ENCODE measurements around the gene FADS3. TPM values are rescaled to one million over a fixed set of nuclear protein-coding genes. Genes with fewer than 3 reads are reported as not detected.
A peak's percentile ranks its signal among the peaks of the same experiment; 100 is the strongest.

FADS3 gene
- total RNA-seq, 4 donors from 2014 or later: 135 to 327 (median 205) TPM

GRCh38 chr11:61913699-61914395 is 22.5 kb upstream of the FADS3 start:
- no peaks in the 10 kb centered on the region for H3K27me3 ChIP-seq
- no peaks in the 10 kb centered on the region for H3K9me3 ChIP-seq
- WGBS, 2 donors: 79% methylated on average over 7 to 8 of the region's 8 CpGs
- peak overlapping the region in 1 of 4 donors; percentile 95 for H3K27ac ChIP-seq
- no peak for TF ChIP-seq POLR2A (IDR thresholded peaks at IDR 0.05)
- H3K4me3 ChIP-seq: no peak overlapping the region
- peaks cover 0 to 83% (median 44%) of the 10 kb centered on the region in 4 donors for H3K4me1 ChIP-seq
- DNase-seq (ENCODE audit: low spot score in 2 of 2): no peak
- no peaks in the 10 kb centered on the region for H3K36me3 ChIP-seq

DNA sequence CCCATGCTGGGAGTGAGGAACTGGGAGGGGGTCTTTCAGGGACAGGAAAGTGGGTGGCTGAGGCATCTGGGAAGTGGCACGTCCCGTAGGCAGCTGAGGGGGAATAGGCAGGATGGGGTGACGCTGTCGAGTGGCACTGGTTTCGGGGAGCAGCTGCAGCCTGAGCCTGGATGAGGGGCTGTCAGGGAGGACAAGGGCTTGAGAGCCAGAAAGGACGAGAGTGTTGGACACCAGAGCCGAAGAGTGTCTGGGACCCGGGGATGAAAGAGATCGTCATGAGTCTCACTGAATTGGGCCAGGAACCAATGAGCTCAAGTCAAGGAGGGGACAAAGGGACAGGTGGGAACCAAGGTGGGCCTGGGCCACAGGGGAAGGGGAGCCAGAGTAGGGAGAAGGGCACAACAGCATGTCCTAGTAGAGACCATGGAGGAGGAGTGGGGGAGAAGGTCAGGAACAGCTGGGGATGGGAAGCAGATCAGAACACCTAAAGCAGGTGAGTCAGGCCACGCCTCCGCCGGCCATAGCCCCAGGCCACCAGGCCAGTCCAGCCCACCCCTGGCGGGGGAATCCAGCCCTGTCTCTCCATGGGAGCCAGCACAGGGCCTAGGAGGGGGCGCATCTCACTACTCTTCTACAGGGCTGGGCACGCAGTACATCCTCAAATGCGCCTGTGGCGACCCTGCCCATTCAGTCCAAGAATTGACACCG is 21.8 kb upstream of the FADS3 start:
- H3K4me3 ChIP-seq: no peak overlapping the region
- H3K9me3 ChIP-seq: no peaks in the 10 kb centered on the region
- no peaks in the 10 kb centered on the region for H3K36me3 ChIP-seq
- no peak for TF ChIP-seq POLR2A (IDR thresholded peaks at IDR 0.05)
- TF ChIP-seq, protein P1, sequence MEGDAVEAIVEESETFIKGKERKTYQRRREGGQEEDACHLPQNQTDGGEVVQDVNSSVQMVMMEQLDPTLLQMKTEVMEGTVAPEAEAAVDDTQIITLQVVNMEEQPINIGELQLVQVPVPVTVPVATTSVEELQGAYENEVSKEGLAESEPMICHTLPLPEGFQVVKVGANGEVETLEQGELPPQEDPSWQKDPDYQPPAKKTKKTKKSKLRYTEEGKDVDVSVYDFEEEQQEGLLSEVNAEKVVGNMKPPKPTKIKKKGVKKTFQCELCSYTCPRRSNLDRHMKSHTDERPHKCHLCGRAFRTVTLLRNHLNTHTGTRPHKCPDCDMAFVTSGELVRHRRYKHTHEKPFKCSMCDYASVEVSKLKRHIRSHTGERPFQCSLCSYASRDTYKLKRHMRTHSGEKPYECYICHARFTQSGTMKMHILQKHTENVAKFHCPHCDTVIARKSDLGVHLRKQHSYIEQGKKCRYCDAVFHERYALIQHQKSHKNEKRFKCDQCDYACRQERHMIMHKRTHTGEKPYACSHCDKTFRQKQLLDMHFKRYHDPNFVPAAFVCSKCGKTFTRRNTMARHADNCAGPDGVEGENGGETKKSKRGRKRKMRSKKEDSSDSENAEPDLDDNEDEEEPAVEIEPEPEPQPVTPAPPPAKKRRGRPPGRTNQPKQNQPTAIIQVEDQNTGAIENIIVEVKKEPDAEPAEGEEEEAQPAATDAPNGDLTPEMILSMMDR (IDR thresholded peaks at IDR 0.05): no peak
- TF ChIP-seq EP300 (IDR thresholded peaks at IDR 0.05): no peak
- DNase-seq (ENCODE audit: low spot score in 2 of 2): no peak
- H3K4me1 ChIP-seq: peaks cover 0 to 83% (median 44%) of the 10 kb centered on the region in 4 donors
- WGBS, 2 donors: 60 to 61% methylated on average over 14 to 17 of the region's 18 CpGs
- H3K27ac ChIP-seq: peak overlapping the region; percentile 36 to 95 (median 66)
- no peaks in the 10 kb centered on the region for H3K27me3 ChIP-seq

GRCh38 chr11:61912530-61912898 is 21.2 kb upstream of the FADS3 start:
- Histone ChIP-seq H3K4me3 (no peak overlapping the region), H3K27me3 (no peaks in the 10 kb centered on the region), H3K4me1 (peaks cover 0 to 83% (median 43%) of the 10 kb centered on the region in 4 donors), H3K27ac (peak overlapping the region in 3 of 4 donors; percentile 36 to 95 (median 83)), H3K36me3 (peaks cover 0 to 6% (median 0%) of the 10 kb centered on the region in 3 donors), H3K9me3 (no peaks in the 10 kb centered on the region)
- TF ChIP-seq EP300 (IDR thresholded peaks at IDR 0.05) (peak in 1 of 2 donors; percentile 79), POLR2A (IDR thresholded peaks at IDR 0.05) (no peak)
- TF ChIP-seq, protein P1 (IDR thresholded peaks at IDR 0.05): no peak
- 71 to 74% methylated on average over 6 of the region's 6 CpGs for WGBS, 2 donors
- peak in 1 of 2 donors; percentile 13 for DNase-seq (ENCODE audit: low spot score in 2 of 2)

GRCh38 chr11:61911701-61912529 is 20.6 kb upstream of the FADS3 start:
- peak in 1 of 2 donors; percentile 15 for DNase-seq (ENCODE audit: low spot score in 2 of 2)
- Histone ChIP-seq H3K4me3 (no peak overlapping the region), H3K36me3 (peaks cover 0 to 12% (median 5%) of the 10 kb centered on the region in 3 donors), H3K9me3 (no peaks in the 10 kb centered on the region), H3K27ac (peak overlapping the region; percentile 62 to 95 (median 74)), H3K27me3 (no peaks in the 10 kb centered on the region), H3K4me1 (peaks cover 0 to 83% (median 43%) of the 10 kb centered on the region in 4 donors)
- WGBS, 2 donors: 31 to 52% methylated on average over 7 to 17 of the region's 17 CpGs
- TF ChIP-seq POLR2A (IDR thresholded peaks at IDR 0.05) (no peak), EP300 (IDR thresholded peaks at IDR 0.05) (no peak)
- TF ChIP-seq, protein P1 (IDR thresholded peaks at IDR 0.05): no peak

- Histone ChIP-seq H3K4me1 (peaks cover 0 to 83% (median 43%) of the 10 kb centered on the region in 4 donors), H3K27ac (peak overlapping the region; percentile 62 to 95 (median 74)), H3K27me3 (no peaks in the 10 kb centered on the region), H3K9me3 (no peaks in the 10 kb centered on the region), H3K36me3 (peaks cover 0 to 19% (median 5%) of the 10 kb centered on the region in 3 donors), H3K4me3 (no peak overlapping the region)
- TF ChIP-seq, protein P1 (IDR thresholded peaks at IDR 0.05): no peak
- TF ChIP-seq EP300 (IDR thresholded peaks at IDR 0.05) (no peak), POLR2A (IDR thresholded peaks at IDR 0.05) (no peak)
- DNase-seq (ENCODE audit: low spot score in 2 of 2): no peak
- WGBS, 2 donors: 41 to 59% methylated on average over 4 to 7 of the region's 7 CpGs
Observed at GRCh38 chr11:61911128-61911700, 19.9 kb upstream of the FADS3 start.

All from tibial nerve (tissue), 4 donors.